GM06990 (cell line): Measurements from ENCODE around the gene NLRC3.

Source experiments
- DNase-seq: peaks from one replicate; pipeline ENCODE4 v3.0.0-alpha.2; 2011; ENCODE audit not compliant: insufficient read length; ENCODE audit errors: extremely low read depth
- H3K27me3 ChIP-seq: replicated peaks from 2 replicates; pipeline ENCODE4 v1.6.0; 2011; ENCODE audit warnings: low read length; ENCODE audit not compliant: control insufficient read depth, insufficient read depth
- H3K36me3 ChIP-seq: 2 replicates; pipeline ENCODE4 v1.5.1; 2011; ENCODE audit warnings: low read length; ENCODE audit not compliant: control insufficient read depth, insufficient read depth
- H3K4me3 ChIP-seq: replicated peaks from 2 replicates; pipeline ENCODE4 v1.5.1; 2011; ENCODE audit warnings: low read depth, mild to moderate bottlenecking, control low read depth, low read length
- CTCF ChIP-seq: IDR thresholded peaks from 2 replicates; pipeline ENCODE4 v1.5.1; 2011; ENCODE audit warnings: low read length, control low read depth, mild to moderate bottlenecking, inconsistent platforms; ENCODE audit not compliant: insufficient read depth, poor library complexity, severe bottlenecking

The NLRC3 gene

DNA sequence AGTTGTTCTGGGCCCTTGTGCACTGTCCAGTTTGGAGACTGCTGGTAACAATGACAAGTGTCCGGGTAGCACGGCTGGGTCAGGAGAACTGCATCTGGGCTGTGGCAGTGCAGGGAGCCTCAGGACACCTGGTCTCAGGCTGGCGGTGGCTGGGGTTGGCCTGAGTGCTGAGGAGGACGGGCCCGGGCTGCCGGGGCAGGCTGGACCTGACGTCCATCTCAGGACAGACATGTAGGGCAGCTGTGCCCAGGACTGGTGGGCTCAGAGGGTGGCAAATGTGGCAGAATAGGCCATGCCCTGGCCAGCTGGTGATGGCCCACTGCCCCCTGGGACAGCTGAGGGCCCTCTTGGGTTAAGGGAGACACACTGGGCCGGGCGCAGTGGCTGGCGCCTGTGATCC is 4.2 kb upstream of the NLRC3 start:
- Histone ChIP-seq H3K36me3 (peaks cover 12% of the 10 kb centered on the region), H3K27me3 (no peaks in the 10 kb centered on the region), H3K4me3 (no peak overlapping the region)
- no peak for TF ChIP-seq CTCF
- no peak for DNase-seq

- Histone ChIP-seq H3K4me3 (no peak overlapping the region), H3K27me3 (no peaks in the 10 kb centered on the region), H3K36me3 (peaks cover 12% of the 10 kb centered on the region)
- no peak for DNase-seq
- no peak for TF ChIP-seq CTCF
These were observed 3.5 kb upstream of the NLRC3 start for GRCh38 chr16:3580686-3581085.

DNA sequence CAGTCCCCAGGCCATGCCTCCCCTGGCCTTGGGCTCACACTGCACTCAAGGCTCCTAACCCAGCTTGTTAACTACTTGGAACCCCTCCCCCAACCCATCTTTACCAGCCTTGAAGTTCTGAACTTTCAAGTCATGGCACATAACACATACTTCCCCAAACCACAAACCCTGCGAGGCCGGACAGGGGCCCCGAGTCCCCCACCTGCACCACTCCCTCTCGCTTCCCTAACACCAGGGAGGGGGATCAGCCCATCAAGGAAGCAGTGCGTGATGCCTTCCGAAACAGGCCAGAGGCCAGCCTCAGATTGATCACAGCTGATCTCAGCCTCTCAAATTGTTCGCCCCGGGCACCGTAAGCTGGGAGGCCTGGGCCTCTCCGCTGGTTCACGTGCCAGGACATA is 3.0 kb upstream of the NLRC3 start:
- DNase-seq = no peak

GRCh38 chr16:3579776-3580175 is 2.6 kb upstream of the NLRC3 start:
- H3K36me3 ChIP-seq = peaks cover 12% of the 10 kb centered on the region
- no peaks in the 10 kb centered on the region for H3K27me3 ChIP-seq
- no peak overlapping the region for H3K4me3 ChIP-seq
- no peak for DNase-seq
- TF ChIP-seq CTCF = no peak

More for the DNA sequence above, 3.0 kb upstream of the NLRC3 start:
- Histone ChIP-seq H3K4me3 (no peak overlapping the region), H3K36me3 (peaks cover 12% of the 10 kb centered on the region), H3K27me3 (no peaks in the 10 kb centered on the region)
- TF ChIP-seq CTCF = no peak

DNA sequence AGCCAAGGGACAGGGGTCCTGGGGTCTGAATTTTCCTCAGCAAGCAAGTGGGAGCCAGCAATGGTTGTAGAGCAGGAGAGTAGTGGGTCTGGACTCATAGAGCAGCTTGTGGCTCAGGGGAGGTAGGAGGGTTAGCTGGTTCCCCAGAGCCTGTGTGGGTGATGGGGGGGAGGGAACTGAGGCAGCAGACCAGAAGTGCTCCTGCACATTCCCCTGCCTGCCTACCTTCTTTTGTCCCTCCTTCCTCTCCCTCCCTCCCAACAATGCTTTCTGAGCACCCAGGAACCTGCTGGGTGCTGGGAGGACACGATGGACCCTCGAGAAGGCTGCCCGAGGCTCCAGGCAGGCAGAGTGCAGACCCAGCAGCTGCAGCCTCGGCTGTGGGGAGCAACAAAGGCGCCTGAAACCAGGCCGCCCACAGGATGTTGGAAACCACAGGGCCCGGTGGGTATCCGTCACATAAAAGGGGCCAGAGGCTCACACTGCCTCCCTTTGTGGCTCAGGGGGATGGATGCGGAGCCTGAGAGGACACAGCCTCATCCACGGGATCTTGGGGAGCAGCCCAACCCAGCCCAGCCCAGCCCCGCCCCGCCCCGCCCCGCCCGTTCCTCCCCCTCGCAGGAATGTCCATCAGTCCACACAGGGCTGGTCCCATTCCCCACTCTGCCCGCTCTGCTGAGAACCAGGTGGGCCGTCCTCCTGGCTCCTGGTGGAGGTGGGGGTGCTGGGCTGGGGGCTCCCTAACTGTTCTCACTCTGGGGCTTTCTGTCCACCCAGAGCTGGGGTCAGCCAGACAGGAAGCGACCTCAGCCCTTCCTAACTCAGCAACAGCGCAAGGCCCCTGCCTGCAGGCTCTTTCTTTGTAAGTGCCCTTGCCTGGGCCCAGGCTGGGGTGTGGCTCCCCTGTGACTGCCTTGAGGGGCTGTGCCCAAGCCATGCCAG is 1.7 kb upstream of the NLRC3 start:
- Histone ChIP-seq H3K27me3 (no peaks in the 10 kb centered on the region), H3K36me3 (peaks cover 10% of the 10 kb centered on the region), H3K4me3 (no peak overlapping the region)
- TF ChIP-seq CTCF = no peak
- DNase-seq = peak; percentile 84

- no peak for DNase-seq
- TF ChIP-seq CTCF = no peak
- H3K4me3 ChIP-seq = no peak overlapping the region
- H3K36me3 ChIP-seq = peaks cover 6% of the 10 kb centered on the region
- no peaks in the 10 kb centered on the region for H3K27me3 ChIP-seq
These were observed 918 bp upstream of the NLRC3 start for GRCh38 chr16:3578121-3578520.
